NCI-H1694 treated with DMSO at 0.1 percent for 48 hours (cell line): ENCODE data around the gene MAP2K6.
A peak's percentile ranks its signal among the peaks of the same experiment; 100 is the strongest.
"Not testable (repeated sequence)": the region's sequence is repeated elsewhere in the genome, so short reads cannot be mapped to it uniquely, and the experiment has no call there.

Source experiments
- DNase-seq: peaks from one replicate; lab custom pipeline; 2025; lab: John Stamatoyannopoulos, UW

MAP2K6 gene

DNA sequence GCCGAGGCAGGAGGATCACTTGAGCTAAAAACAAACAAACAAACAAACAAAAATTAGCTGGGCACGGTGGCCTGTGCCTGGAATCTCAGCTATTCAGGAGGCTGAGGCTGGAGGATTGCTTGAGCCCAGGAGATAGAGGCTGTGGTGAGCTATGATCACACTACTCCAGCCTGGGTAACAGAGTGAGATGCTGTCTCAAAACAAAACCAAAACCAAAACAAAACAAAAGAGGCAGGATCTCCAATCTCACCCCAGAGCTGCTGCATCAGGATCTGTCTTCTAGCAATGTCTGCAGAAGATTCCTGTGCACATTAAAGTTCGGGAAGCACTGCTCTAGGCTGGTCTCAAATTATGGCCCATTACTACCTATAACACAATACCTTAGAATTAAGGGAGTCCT is 43.1 kb downstream of the MAP2K6 start:
- no peak for DNase-seq

- DNase-seq, result no peak
These were observed 46.7 kb downstream of the MAP2K6 start for GRCh38 chr17:69460963-69461922.

GRCh38 chr17:69461951-69462369 is 47.5 kb downstream of the MAP2K6 start:
- DNase-seq, result no peak

GRCh38 chr17:69462882-69463281 is 48.4 kb downstream of the MAP2K6 start:
- DNase-seq, result no peak

DNA sequence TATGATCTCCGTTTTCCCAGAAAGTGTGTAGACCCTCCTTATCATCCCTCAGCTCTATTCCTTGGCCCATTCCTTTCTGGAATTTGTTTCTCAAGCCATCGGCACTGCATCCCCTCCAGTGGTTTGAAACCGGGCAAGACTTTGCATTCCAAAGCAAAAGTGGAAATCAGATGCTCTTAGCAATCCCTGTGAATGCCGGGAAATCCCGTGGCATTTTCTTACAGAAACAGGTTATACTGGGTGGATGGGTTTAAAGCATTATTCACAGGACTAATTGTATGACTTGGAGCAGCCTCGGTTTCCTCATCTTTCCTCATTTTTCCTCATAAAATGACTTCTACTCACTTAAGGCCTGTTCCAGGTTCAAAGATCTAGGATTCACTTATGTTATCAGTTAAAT is 52.0 kb downstream of the MAP2K6 start:
- DNase-seq, result no peak

DNA sequence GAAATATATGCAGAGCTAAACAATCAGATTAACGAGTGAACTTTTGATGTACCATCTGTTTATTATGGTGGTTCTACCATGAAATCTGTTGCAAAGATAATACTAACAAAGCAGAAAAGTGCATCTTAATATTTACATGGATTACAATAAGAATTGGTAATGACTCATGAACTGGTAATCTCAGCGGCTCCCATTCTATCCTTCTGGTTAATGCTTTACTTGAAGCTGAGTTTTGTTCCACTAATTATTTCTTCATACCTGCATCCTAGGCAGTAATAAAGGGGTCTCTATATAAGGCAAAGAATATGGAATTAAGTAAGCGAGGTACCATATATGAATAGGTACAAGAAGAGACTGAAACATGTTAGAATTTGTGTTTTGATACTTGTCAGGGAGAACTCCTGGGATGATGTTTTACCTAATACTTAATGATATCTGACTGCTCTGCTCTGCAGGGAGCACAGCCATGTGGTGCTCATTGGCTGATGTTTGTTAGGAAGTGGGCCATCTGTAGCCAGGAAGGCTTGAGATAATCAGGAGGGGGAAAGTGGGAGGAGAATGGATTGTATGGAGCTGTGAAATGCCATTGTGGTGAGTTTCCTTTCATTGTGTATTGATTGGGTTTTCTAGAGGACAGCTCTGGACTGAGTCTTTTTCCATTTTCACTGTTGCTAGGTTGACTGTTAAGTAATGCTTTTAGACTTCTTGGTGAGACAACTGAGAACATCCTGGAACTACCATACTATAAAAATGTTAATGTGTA is 52.6 kb downstream of the MAP2K6 start:
- peak; percentile 54 for DNase-seq

DNA sequence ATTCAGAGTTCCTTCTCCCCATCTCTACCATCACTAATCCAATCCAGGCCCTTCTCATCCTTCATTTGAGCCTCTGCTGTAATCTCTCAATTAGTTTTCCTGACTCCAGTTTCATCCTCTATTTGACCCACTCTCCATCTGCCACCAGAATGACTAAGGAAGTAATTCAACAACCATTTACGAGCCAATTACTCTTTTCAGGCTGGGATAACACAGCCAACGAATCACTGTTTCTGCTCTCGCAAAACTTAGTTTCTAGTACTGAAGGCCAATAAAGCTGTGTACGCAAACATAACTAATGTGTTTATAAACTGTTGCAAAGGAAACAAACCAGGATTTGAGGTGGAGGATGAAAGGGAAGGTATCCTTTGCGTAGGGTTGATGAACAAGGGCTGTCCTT is 53.7 kb downstream of the MAP2K6 start:
- no peak for DNase-seq

GRCh38 chr17:69470702-69471101 is 56.2 kb downstream of the MAP2K6 start:
- no peak for DNase-seq

DNA sequence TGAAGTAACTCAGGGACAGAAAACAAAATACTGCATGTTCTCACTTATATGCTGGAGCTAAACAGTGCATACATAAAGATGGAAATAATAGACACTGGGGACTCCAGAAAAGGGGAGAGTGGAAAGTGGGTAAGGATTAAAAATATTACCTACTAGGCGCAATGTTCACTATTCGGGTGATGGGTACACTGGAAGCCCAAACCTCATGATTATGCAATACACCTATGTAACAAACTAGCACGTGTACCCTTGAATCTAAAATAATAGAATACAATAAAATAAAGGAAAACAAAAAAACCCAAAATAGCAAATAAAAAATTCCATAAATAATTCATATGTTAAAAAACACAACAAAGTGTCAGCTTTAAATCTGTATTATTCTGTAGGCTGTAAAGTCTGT is 56.9 kb downstream of the MAP2K6 start:
- no peak for DNase-seq

GRCh38 chr17:69473841-69474831 is 59.6 kb downstream of the MAP2K6 start:
- DNase-seq, result no peak

DNA sequence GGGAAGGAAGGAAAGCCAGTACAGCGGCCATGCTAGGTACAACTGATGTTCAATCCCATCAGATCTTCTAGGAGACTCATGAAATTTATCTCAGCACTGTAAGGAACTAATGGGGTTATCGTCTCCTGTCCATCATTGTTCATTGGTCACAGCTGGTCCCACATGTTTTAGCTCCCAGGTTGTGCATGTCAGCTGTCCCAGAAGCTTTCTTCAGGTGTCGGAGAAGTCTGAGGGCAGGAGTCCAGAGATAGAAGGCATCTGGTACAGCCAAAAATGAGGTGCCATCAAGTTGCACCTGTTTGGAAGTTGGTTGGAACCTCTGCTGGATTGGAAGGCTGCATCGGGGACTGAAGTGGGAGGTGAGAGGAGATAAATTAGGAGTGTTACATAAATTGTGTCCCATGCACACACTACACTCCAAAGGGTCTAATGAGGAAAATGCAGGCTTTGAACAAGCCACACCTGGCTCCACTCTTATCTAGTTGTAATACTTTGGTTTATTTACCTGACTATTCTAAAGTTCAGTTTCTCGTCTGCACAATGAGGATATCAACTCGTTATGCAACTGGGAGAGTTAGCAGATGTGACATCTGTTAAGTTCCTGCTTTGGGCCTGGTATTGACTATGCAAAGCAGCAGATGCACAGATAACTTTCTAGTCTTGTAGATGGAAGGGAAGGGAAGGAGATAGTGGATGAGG is 62.9 kb downstream of the MAP2K6 start:
- no peak for DNase-seq

- DNase-seq, result no peak
These were observed 63.4 kb downstream of the MAP2K6 start for GRCh38 chr17:69477903-69478266.

DNA sequence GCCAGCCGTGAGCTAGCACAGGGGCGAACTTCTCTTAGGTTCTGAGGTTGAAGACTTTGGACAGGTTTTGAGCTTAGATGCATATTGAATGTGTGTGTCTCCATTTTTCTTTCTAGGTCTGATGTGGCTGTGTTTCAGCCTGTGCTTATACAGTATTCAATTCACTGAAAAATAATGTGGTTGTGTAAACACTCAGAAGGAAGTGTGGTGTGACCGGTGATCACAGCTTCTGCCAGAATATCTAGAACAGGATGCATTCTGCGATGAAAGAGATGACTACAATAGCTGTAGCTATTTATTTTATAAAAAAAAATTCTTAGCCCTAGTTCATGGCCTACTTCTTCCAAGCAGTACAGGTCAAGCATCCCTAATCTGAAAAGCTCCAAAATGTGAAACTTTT is 64.4 kb downstream of the MAP2K6 start:
- no peak for DNase-seq

GRCh38 chr17:69479756-69480155 is 65.3 kb downstream of the MAP2K6 start:
- not testable (repeated sequence) for DNase-seq

DNA sequence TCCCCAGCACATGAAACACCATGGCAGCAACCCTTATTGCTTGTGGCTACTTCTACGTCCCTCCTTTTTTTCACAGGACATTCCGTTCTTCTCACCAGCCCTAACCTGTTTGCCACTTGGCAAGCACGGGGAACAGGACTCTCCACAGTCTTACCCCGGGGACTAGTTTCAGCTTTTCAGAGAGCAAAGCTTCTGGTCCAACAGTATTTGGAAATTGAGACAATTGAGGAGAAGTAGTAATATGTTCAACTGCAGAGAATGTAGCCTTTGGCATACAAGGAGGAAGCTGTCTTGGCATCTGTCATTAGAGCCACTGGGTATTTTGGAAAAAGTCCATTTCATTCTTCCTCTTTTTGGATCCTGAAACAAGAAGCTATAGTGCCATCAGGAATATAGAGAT is 65.7 kb downstream of the MAP2K6 start:
- DNase-seq, result peak; percentile 63

- DNase-seq, result no peak
These were observed 70.8 kb downstream of the MAP2K6 start for GRCh38 chr17:69485251-69485661.

DNA sequence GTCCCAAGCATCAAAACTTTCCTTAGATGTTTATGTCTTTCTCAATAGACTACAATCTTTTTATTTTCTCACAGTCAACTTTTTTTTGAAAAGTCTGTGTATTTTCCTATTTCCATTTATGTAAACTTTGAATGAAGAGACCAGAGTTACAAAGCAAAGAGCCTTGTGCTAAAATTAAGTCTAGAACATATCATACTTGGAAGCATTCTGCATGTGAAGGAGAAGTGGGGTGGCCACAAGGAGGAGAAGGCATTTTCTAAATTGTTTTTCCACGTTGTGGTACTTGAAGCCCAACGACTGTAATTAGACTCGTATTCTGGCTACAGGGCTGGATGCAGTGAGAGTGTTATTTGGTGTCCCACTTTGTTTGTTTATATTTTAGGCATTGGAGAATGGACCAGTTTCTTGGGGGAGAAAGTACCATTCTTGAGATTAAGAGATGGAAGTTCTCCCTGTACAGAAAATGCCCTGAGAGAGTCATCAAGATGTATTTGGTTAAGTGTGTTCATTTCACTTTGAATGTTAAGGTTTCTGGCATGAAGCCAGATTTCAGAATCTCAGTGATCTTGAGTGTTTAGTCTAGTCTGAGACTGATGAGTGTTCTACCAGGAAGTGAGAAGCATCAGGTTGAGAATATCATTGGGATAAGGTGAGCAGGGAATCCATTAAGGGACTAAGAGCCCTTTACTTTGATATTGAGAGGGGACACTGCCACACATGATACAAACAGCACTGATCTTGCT is 71.6 kb downstream of the MAP2K6 start:
- DNase-seq, result no peak

- DNase-seq, result no peak
These were observed 72.5 kb downstream of the MAP2K6 start for GRCh38 chr17:69486779-69487637.

- no peak for DNase-seq
These were observed 74.8 kb downstream of the MAP2K6 start for GRCh38 chr17:69489313-69489712.
